IgD-negative memory B cell (primary cell): ENCODE results near the gene PSMD4. TPM values are rescaled to one million over a fixed set of nuclear protein-coding genes. Genes with fewer than 3 reads are reported as not detected.
A peak's percentile ranks its signal among the peaks of the same experiment; 100 is the strongest.
"Not testable (repeated sequence)": the region's sequence is repeated elsewhere in the genome, so short reads cannot be mapped to it uniquely, and the experiment has no call there.

Experiments used
- H3K27ac Mint-ChIP-seq, 3 donors: one replicate each; pipeline ENCODE4 v1.8.0; 2020 to 2022; ENCODE audit warnings: mild to moderate bottlenecking in 3 of 3, mixed read lengths in 3 of 3, moderate library complexity in 1 of 3
- H3K27me3 Mint-ChIP-seq: one replicate; pipeline ENCODE4 v1.8.0; 2021; ENCODE audit warnings: mixed read lengths
- H3K36me3 Mint-ChIP-seq: one replicate; pipeline ENCODE4 v1.8.0; 2020; ENCODE audit warnings: mild to moderate bottlenecking, mixed read lengths
- H3K4me1 Mint-ChIP-seq, 3 donors: one replicate each; pipeline ENCODE4 v1.8.0; 2020 to 2022; ENCODE audit warnings: mixed read lengths in 3 of 3, mild to moderate bottlenecking in 1 of 3
- H3K4me3 Mint-ChIP-seq, 4 donors: one replicate each; pipeline ENCODE4 v1.8.0; 2020 to 2022; ENCODE audit warnings: mild to moderate bottlenecking in 4 of 4, mixed read lengths in 4 of 4, moderate library complexity in 3 of 4
- H3K9me3 Mint-ChIP-seq, 3 donors: one replicate each; pipeline ENCODE4 v1.8.0; 2020 to 2021; ENCODE audit warnings: mixed read lengths in 3 of 3, mild to moderate bottlenecking in 1 of 3
- polyA plus RNA-seq: library from polyadenylated mRNA; unstranded; fragments of 300-500 nt; fragmentation: Illumina TruSeq; gene quantifications from one replicate; pipeline ENCODE4 v1.2.3, GENCODE V29; 2021

PSMD4 gene
- polyA plus RNA-seq = 252 TPM

DNA sequence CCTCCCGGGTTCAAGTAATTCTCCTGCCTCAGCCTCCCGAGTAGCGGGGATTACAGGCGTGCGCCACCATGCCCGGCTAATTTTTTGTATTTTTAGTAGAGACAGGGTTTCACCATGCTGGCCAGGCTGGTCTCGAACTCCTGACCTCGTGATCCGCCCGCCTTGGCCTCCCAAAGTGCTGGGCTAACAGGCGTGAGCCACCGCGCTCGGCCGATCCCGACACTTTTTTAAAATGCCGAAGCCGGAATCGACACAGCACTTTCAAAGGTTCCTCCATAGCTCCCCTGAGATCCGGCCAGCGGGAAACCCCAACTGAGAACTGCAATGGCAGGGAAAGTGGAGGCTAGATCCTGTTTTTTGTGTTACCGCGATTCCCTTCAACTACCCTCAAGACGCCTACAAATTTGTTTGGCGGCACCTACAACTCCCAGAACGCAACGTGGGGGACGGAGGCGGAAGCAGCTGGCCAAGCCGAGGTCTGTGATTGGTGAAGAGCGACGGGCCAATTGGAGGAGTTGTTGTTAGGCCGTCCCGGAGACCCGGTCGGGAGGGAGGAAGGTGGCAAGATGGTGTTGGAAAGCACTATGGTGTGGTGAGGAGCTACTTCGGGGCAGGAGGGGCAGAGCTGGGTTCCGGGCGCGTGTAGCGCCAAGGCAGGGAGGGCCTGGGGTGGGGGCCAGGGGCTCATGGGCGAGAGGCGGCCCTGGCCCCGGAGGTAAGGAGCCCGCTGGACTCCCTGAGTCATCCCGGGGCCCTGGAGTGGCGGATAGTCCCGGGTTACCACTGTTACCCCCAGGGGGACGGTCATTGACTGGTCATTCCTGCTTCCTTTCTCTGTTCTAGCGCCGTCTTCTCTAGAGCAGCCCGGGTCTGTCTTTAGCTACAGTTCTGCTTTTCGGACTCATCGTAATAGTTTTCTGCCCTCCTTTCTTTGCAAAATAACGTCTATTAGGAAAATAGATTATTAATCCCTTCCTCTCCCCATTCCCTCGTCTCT is at the start of gene PSMD4:
Gene PSMD4 (plus strand): TSS at position 518 of the 997 bp plus-strand sequence. CDS start 49 bp downstream, at position 567.
- Mint-ChIP-seq H3K27me3 (peaks cover 2% of the 10 kb centered on the region), H3K4me1 (peaks cover 22 to 27% (median 26%) of the 10 kb centered on the region in 3 donors), H3K27ac (peak within 1 kb of the TSS; percentile 73 to 98 (median 96)), H3K4me3 (peak within 1 kb of the TSS; percentile 82 to 99 (median 97)), H3K9me3 (no peaks in the 10 kb centered on the region), H3K36me3 (peaks cover 2% of the 10 kb centered on the region)

DNA sequence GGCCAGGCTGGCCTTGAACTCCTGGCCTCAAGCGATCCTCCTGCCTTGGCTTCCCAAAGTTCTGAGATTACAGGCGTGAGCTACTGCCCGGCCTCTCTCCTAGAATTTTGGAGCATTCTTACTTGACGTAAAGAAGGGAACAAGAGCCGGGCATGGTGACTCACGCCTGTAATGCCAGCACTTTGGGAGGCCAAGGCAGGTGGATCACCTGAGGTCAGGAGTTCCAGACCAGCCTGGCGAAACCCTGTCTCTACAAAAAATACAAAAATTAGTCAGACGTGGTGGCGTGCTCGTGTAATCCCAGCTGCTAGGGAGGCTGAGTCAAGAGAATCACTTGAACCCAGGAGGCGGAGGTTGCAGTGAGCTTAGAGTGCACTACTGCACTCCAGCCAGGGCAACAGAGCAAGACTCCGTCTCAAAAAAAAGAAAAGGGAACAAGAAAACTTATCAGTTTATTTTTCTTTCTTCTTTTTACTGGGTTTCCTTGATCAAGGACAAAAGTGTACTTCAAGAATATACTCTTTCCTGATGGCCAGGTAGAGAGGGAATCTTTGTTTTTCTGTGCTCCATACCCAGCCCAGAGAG is 49.1 kb upstream of the PSMD4 start:
- not testable (repeated sequence) for H3K4me3 Mint-ChIP-seq, H3K27ac Mint-ChIP-seq, H3K36me3 Mint-ChIP-seq, H3K9me3 Mint-ChIP-seq, H3K27me3 Mint-ChIP-seq
- peaks cover 14 to 21% (median 16%) of the 10 kb centered on the region in 3 donors for H3K4me1 Mint-ChIP-seq

DNA sequence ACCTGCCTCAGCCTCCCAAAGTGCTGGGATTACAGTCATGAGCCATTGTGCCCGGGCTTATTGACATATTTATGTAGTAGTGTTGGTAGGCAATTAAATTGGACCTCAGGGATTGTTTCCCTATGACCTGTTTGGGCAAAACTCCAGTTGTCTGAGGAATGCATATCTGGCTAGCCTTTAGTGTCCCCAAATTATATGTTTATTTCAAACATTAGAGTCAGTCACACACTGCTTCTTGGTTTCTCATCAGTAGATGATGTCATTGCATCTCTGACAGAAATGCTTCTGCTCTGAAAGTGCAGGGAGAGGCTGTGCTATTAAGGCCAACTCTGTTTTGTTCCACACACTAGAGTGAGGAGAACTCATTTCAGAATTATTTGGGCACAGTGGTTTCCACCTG is 43.7 kb upstream of the PSMD4 start:
- Mint-ChIP-seq H3K9me3 (no peaks in the 10 kb centered on the region), H3K27me3 (no peaks in the 10 kb centered on the region), H3K4me3 (no peak overlapping the region), H3K4me1 (peaks cover 10 to 14% (median 11%) of the 10 kb centered on the region in 3 donors), H3K27ac (no peak overlapping the region), H3K36me3 (peaks cover 3% of the 10 kb centered on the region)

DNA sequence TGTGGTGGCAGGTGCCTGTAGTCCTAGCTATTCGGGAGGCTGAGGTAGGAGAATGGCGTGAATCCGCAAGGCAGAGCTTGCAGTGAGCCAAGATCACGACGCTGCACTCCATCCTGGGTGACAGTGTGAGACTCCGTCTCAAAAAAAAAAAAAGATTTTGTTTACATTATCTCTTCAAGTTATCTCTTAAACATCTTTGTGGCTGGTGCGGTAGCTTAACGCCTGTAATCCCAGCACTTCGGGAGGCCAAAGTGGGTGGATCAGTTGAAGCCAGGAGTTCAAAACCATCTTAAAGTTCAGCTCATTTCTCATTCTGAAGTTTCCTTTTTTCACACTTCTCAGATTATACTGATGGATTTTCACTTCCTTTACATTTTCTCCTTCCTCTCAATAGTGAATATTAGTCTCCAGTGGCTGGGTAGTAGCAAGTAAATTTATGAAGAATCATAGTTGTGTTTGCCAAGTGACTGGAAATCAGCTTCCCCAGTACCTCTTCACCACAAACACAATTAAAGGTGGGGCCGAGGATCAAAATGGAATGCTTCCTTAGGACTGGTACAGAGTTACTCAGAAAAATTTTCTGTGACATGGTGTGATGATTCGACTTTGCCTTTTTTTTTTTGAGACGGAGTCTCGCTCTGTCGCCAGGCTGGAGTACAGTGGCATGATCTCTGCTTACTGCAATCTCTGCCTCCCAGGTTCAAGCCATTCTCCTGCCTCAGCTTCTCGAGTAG is 42.4 kb upstream of the PSMD4 start:
- Mint-ChIP-seq H3K9me3 (no peaks in the 10 kb centered on the region), H3K4me1 (peaks cover 10 to 17% (median 12%) of the 10 kb centered on the region in 3 donors), H3K27ac (peak overlapping the region in 2 of 3 donors; percentile 73 to 81), H3K36me3 (peaks cover 3% of the 10 kb centered on the region), H3K27me3 (no peaks in the 10 kb centered on the region), H3K4me3 (no peak overlapping the region)

DNA sequence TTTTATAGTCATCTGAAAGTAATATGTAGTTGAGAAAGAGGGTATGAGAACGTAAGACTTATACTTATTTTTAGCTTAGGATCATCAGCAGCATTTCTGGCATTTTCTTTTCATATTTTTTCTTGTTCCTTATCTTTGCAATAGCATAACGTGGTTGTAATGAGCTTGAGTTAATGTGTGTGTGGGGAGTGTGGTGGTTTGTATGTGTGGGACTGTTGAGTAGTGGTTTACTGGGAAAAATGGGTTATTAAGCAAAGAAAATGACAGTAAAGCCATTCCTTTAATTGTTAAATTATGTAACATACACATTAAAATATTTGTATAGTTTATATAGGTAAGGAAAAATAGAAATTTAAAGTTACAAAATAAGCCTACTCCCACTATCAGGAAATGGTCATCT is 41.0 kb upstream of the PSMD4 start:
- Mint-ChIP-seq H3K36me3 (peaks cover 3% of the 10 kb centered on the region), H3K4me3 (no peak overlapping the region), H3K27ac (peak overlapping the region in 1 of 3 donors; percentile 3), H3K4me1 (peaks cover 10 to 18% (median 12%) of the 10 kb centered on the region in 3 donors), H3K9me3 (no peaks in the 10 kb centered on the region), H3K27me3 (no peaks in the 10 kb centered on the region)

DNA sequence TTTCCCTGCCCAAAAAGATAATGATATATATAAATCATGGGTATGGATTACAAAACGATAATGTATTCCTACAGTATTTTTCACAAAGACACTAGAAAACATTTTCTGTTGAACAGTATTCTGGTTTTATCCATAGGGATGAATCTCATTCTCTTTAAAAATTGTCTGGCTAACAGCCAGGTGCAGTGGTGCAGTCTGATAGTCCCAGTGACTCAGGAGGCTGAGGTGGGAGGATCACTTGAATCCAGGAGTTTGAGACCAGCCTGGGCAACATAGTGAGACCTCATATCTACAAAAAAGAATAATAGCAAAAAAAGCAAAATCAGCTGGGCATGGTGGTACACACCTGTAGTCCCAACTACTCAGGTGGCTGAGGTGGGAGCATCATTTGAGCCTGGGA is 32.9 kb upstream of the PSMD4 start:
- Mint-ChIP-seq H3K9me3 (no peaks in the 10 kb centered on the region), H3K36me3 (peaks cover 2% of the 10 kb centered on the region), H3K4me1 (peaks cover 1 to 3% (median 2%) of the 10 kb centered on the region in 3 donors), H3K4me3 (no peak overlapping the region), H3K27me3 (no peaks in the 10 kb centered on the region), H3K27ac (no peak overlapping the region)

DNA sequence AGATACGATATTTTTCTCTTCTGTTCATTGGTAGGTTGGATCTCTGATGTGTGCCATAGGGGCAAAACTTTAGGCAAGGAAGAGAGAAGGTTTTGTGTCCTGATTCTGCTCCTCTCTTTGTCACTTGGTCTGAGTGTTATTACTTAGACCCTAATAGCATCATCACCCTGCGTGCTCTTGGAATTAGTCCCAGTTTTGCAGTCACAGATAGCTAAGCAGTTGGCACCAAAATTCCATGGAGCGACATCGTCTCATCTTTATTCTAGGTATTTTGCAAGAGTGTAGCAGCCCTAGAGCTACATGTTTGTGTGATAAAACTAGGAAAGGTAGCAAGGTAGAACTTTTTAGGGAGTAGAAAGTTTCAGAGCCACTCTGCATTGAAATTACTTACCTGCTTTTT is 32.4 kb upstream of the PSMD4 start:
- Mint-ChIP-seq H3K4me3 (no peak overlapping the region), H3K27ac (no peak overlapping the region), H3K36me3 (peaks cover 2% of the 10 kb centered on the region), H3K27me3 (no peaks in the 10 kb centered on the region), H3K9me3 (no peaks in the 10 kb centered on the region), H3K4me1 (peaks cover 0 to 2% (median 2%) of the 10 kb centered on the region in 3 donors)

DNA sequence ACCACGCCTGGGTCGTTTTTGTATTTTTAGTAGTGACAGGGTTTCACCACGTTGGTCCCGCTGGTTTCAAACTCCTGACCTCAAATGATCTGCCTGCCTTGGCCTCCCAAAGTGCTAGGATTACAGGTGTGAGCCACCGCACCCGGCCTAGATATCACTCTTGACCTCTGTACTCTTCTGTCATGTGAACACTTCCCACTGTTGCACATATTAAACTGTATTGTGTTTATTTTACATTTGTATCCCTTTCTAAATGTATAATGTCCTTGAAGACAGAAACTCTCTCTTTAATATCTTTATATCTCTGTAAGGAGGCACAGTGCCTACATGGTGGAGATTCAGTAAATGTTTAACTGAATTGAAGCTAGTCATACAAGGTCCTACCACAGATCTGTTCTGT is 19.3 kb upstream of the PSMD4 start:
- Mint-ChIP-seq H3K27ac (no peak overlapping the region), H3K36me3 (peaks cover 3% of the 10 kb centered on the region), H3K4me3 (no peak overlapping the region), H3K9me3 (no peaks in the 10 kb centered on the region), H3K27me3 (no peaks in the 10 kb centered on the region), H3K4me1 (peaks cover 9 to 10% (median 10%) of the 10 kb centered on the region in 3 donors)

DNA sequence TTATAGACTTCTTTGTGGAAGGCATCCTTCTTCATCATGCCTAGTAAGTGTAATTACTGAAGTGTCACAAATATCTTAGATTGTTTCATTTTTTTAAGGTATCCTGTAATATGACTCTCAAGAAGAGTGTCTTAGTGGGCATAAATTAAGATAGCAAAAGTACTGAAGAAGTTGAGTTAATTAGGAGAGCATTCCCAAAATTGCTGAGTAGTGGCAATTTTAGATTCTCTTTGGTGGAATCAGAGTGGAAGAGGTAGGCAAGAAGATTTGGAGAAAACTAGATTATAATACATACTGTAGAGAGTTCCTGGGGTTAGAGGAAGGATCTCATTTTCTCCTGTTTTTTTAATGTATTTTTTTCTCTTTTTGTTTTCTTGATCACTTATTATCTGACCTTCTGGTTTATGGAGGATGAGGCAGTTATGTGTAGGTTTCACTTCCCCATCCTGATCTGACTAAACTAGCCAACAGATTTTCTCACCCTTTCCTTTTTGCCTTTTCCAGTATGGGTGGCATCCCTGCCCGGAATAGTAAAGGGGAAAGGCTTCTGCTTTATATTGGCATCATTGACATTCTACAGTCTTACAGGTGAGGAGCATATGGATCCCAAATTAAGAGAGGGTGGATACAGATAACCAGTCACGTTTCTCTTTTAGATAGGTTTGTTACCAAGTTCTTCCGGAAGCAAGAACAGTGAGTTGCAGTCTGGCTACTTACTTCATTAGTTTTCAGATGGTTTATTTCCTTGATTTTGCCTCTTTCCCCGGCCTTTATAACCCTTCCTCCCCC is 16.7 kb upstream of the PSMD4 start:
- Mint-ChIP-seq H3K27ac (peak overlapping the region in 2 of 3 donors; percentile 27 to 86), H3K4me1 (peaks cover 9 to 10% (median 10%) of the 10 kb centered on the region in 3 donors), H3K27me3 (no peaks in the 10 kb centered on the region), H3K4me3 (peak overlapping the region in 1 of 4 donors; percentile 59), H3K9me3 (no peaks in the 10 kb centered on the region), H3K36me3 (peaks cover 4% of the 10 kb centered on the region)

DNA sequence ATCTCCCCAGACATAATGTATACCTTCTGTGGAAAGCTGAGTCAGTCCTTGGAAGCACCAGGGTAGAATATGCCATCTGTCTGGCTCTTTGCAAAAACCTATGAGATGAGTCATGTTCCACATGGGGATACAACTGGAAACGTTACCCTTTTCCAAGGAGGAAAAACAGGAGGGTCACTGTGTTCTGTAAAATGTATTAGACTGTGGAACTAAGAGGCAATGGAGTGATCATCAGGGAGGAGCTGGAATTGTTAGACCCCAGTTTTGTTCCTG is 16.1 kb upstream of the PSMD4 start:
- peaks cover 9 to 10% (median 10%) of the 10 kb centered on the region in 3 donors for H3K4me1 Mint-ChIP-seq
- H3K9me3 Mint-ChIP-seq = no peaks in the 10 kb centered on the region
- no peaks in the 10 kb centered on the region for H3K27me3 Mint-ChIP-seq
- peak overlapping the region in 2 of 3 donors; percentile 27 to 86 for H3K27ac Mint-ChIP-seq
- H3K36me3 Mint-ChIP-seq = peaks cover 4% of the 10 kb centered on the region
- no peak overlapping the region for H3K4me3 Mint-ChIP-seq

DNA sequence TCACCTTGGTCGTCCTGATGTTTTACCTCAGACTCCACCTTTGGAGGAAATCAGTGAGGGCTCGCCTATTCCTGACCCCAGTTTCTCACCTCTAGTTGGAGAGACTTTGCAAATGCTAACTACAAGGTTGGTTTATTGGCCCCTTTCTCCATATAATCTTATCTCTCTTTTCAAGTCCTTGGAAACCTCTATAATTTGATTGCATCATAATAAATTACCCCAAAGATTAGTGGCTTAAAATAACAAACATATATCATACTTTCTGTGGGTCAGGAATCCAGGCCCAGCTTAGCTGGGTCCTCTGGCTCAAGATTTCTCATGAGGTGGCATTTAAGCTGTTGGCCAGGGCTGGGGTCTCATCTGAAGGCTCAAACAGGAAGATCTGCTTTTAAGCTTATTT is 12.1 kb upstream of the PSMD4 start:
- H3K27ac Mint-ChIP-seq = peak overlapping the region in 1 of 3 donors; percentile 39
- peaks cover 9 to 10% (median 10%) of the 10 kb centered on the region in 3 donors for H3K4me1 Mint-ChIP-seq
- H3K36me3 Mint-ChIP-seq = peaks cover 3% of the 10 kb centered on the region
- no peak overlapping the region for H3K4me3 Mint-ChIP-seq
- no peaks in the 10 kb centered on the region for H3K27me3 Mint-ChIP-seq
- no peaks in the 10 kb centered on the region for H3K9me3 Mint-ChIP-seq

DNA sequence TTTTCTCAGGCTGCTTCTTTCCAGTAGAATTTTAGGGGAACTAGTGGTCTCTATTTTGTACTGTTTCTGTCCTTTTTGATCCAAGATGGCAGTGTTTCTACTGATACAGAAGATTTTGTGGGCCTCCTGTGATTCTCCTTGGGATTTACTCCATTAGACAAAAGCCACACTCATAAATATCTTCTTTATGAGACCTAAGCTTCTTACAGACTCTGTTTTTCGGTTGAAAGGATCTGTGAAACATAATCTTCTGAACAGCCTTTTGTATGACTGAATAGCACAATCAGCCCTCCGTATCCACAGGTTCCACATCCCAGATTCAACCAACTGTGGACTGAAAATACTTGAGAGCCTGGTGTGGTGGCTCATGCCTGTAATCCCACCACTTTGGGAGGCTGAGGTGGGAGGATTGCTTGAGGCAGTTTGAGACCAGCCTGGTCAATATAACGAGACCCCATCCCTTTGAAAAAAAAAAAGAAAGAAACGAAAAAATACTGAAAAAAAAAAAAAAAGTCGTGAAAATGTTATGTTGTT is 10.8 kb upstream of the PSMD4 start:
- H3K36me3 Mint-ChIP-seq = peaks cover 3% of the 10 kb centered on the region
- no peaks in the 10 kb centered on the region for H3K27me3 Mint-ChIP-seq
- H3K4me1 Mint-ChIP-seq = no peaks in the 10 kb centered on the region
- H3K4me3 Mint-ChIP-seq = no peak overlapping the region
- no peak overlapping the region for H3K27ac Mint-ChIP-seq
- H3K9me3 Mint-ChIP-seq = no peaks in the 10 kb centered on the region

DNA sequence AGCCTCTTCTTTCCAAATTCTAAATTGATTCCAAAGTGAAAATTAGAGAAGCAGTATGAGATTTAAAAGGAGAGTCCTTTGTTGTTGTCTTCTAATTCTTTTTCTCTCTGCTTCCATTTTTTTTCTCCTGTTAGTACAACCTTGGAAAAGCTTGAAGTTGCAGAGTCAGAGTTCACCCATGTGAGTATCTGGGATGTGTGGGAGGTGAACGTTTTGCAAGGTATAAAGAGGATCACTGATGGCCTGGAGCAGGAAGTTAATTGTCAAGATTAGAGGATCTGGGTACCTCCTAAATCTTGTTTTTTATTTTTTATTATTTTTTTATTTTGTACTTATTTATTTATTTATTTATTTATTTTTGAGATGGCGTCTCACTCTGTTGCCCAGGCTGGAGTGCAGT is 7.7 kb upstream of the PSMD4 start:
- H3K27ac Mint-ChIP-seq = no peak overlapping the region

More for the DNA sequence above, 7.7 kb upstream of the PSMD4 start:
- H3K9me3 Mint-ChIP-seq = no peaks in the 10 kb centered on the region
- H3K27me3 Mint-ChIP-seq = no peaks in the 10 kb centered on the region
- no peak overlapping the region for H3K4me3 Mint-ChIP-seq
- H3K4me1 Mint-ChIP-seq = peaks cover 2 to 4% (median 3%) of the 10 kb centered on the region in 3 donors
- H3K36me3 Mint-ChIP-seq = peaks cover 1% of the 10 kb centered on the region
